H9 (cell line): Measurements from ENCODE around the gene ATP6V0E1. TPM values are rescaled to one million over a fixed set of nuclear protein-coding genes. Genes with fewer than 3 reads are reported as not detected.

Experiments
- DNase-seq: peaks from one replicate; pipeline ENCODE4 v3.0.0-alpha.2; 2017
- H2AFZ ChIP-seq: one replicate; pipeline ENCODE4 v1.6.1; 2013; ENCODE audit warnings: mild to moderate bottlenecking, low read length, control low read depth, moderate library complexity
- H2AK5ac ChIP-seq: 2 replicates; pipeline ENCODE4 v1.6.1; 2013; ENCODE audit warnings: low read length, control low read depth, mixed read lengths; ENCODE audit not compliant: insufficient read length
- H2BK120ac ChIP-seq: one replicate; pipeline ENCODE4 v1.6.1; 2013; ENCODE audit warnings: low read depth, mild to moderate bottlenecking, low read length, control low read depth, inconsistent platforms; ENCODE audit not compliant: poor library complexity, severe bottlenecking
- H2BK12ac ChIP-seq: 2 replicates; pipeline ENCODE4 v1.6.1; 2013; ENCODE audit warnings: low read length, control low read depth, mixed read lengths, low read depth; ENCODE audit not compliant: insufficient read length
- H2BK15ac ChIP-seq: 2 replicates; pipeline ENCODE4 v1.6.1; 2013; ENCODE audit warnings: low read depth, low read length, control low read depth
- H2BK20ac ChIP-seq: one replicate; pipeline ENCODE4 v1.6.1; 2013; ENCODE audit warnings: low read depth, mild to moderate bottlenecking, low read length, control low read depth, inconsistent platforms; ENCODE audit not compliant: poor library complexity, severe bottlenecking
- H2BK5ac ChIP-seq: 2 replicates; pipeline ENCODE4 v1.6.1; 2013; ENCODE audit warnings: low read length, control low read depth, mixed read lengths; ENCODE audit not compliant: insufficient read length
- H3K14ac ChIP-seq: 2 replicates; pipeline ENCODE4 v1.6.1; 2013; ENCODE audit warnings: low read length, control low read depth; ENCODE audit not compliant: insufficient read depth
- H3K18ac ChIP-seq: 2 replicates; pipeline ENCODE4 v1.6.1; 2013; ENCODE audit warnings: low read depth, mild to moderate bottlenecking, mixed read lengths, low read length, control low read depth; ENCODE audit not compliant: insufficient read length
- H3K23ac ChIP-seq: 2 replicates; pipeline ENCODE4 v1.6.1; 2013; ENCODE audit warnings: low read length, control low read depth, mixed read lengths, low read depth; ENCODE audit not compliant: insufficient read length
- H3K23me2 ChIP-seq: 2 replicates; pipeline ENCODE4 v1.6.1; 2013; ENCODE audit warnings: low read depth, mild to moderate bottlenecking, mixed read lengths, low read length, control low read depth; ENCODE audit not compliant: insufficient read length, poor library complexity, severe bottlenecking
- H3K27ac ChIP-seq: 2 replicates; pipeline ENCODE4 v1.5.1; 2013; ENCODE audit warnings: low read length, control low read depth, mixed read lengths, low read depth; ENCODE audit not compliant: insufficient read length
- H3K27me3 ChIP-seq: 2 replicates; pipeline ENCODE4 v1.6.1; 2013; ENCODE audit warnings: low read length, control low read depth, inconsistent platforms; ENCODE audit not compliant: insufficient read depth
- H3K4ac ChIP-seq: 2 replicates; pipeline ENCODE4 v1.6.1; 2013; ENCODE audit warnings: low read depth, mild to moderate bottlenecking, control low read depth, inconsistent platforms, low read length, moderate library complexity
- H3K4me1 ChIP-seq: 2 replicates; pipeline ENCODE4 v1.6.1; 2013; ENCODE audit warnings: low read length, control low read depth, inconsistent platforms; ENCODE audit not compliant: insufficient read depth
- H3K4me2 ChIP-seq: 2 replicates; pipeline ENCODE4 v1.6.1; 2013; ENCODE audit warnings: low read length, control low read depth, mixed read lengths; ENCODE audit not compliant: insufficient read length, insufficient read depth
- H3K56ac ChIP-seq: 2 replicates; pipeline ENCODE4 v1.6.1; 2013; ENCODE audit warnings: low read depth, mild to moderate bottlenecking, mixed read lengths, low read length, control low read depth; ENCODE audit not compliant: insufficient read length
- H3K79me1 ChIP-seq: 2 replicates; pipeline ENCODE4 v1.6.1; 2013; ENCODE audit warnings: low read depth, mild to moderate bottlenecking, moderate library complexity, low read length, control low read depth, inconsistent platforms; ENCODE audit not compliant: insufficient read depth, poor library complexity, severe bottlenecking
- H3K79me2 ChIP-seq: 2 replicates; pipeline ENCODE4 v1.6.1; 2013; ENCODE audit warnings: low read length, control low read depth, inconsistent platforms; ENCODE audit not compliant: insufficient read depth
- H3K9ac ChIP-seq: 2 replicates; pipeline ENCODE4 v1.6.1; 2013; ENCODE audit warnings: low read length, control low read depth, mixed read lengths; ENCODE audit not compliant: insufficient read length; ENCODE audit errors: extremely low read depth
- H3K9me3 ChIP-seq: one replicate; pipeline ENCODE4 v1.6.1; 2013; ENCODE audit warnings: low read depth, low read length, inconsistent platforms; ENCODE audit not compliant: control insufficient read depth
- H3T11ph ChIP-seq: one replicate; pipeline ENCODE4 v1.6.1; 2013; ENCODE audit warnings: mild to moderate bottlenecking, low read length, control low read depth, inconsistent platforms
- H4K20me1 ChIP-seq: one replicate; pipeline ENCODE4 v1.6.1; 2013; ENCODE audit not compliant: control insufficient read depth, insufficient read length, insufficient read depth
- H4K5ac ChIP-seq: 2 replicates; pipeline ENCODE4 v1.6.1; 2013; ENCODE audit warnings: low read depth, mild to moderate bottlenecking, mixed read lengths, low read length, control low read depth; ENCODE audit not compliant: insufficient read length
- H4K8ac ChIP-seq: replicated peaks from 2 replicates; pipeline ENCODE4 v1.6.1; 2013; ENCODE audit warnings: low read length, control low read depth, mixed read lengths, low read depth; ENCODE audit not compliant: insufficient read length
- H4K91ac ChIP-seq: 2 replicates; pipeline ENCODE4 v1.6.1; 2013; ENCODE audit warnings: low read depth, mild to moderate bottlenecking, moderate library complexity, mixed read lengths, low read length, control low read depth; ENCODE audit not compliant: insufficient read length
- H3K27ac Mint-ChIP-seq, 3 experiments: 2 replicates in 2 of 3; 3 replicates in 1 of 3; pipeline ENCODE4 v1.8.0; 2020 to 2021; ENCODE audit warnings: mixed read lengths in 3 of 3, mild to moderate bottlenecking in 1 of 3, moderate library complexity in 1 of 3
- H3K27me3 Mint-ChIP-seq: 2 replicates; pipeline ENCODE4 v1.8.0; 2021; ENCODE audit warnings: low read depth, mild to moderate bottlenecking, moderate library complexity, mixed read lengths
- H3K36me3 Mint-ChIP-seq, 3 experiments: 2 replicates in 2 of 3; 3 replicates in 1 of 3; pipeline ENCODE4 v1.8.0; 2020 to 2021; ENCODE audit warnings: low read depth in 3 of 3, mixed read lengths in 3 of 3; ENCODE audit not compliant: insufficient read depth in 1 of 3
- H3K4me1 Mint-ChIP-seq, 2 experiments: 2 replicates each; pipeline ENCODE4 v1.8.0; 2020; ENCODE audit warnings: mixed read lengths in 2 of 2
- H3K4me3 Mint-ChIP-seq, 2 experiments: 2 replicates in 1 of 2; 3 replicates in 1 of 2; pipeline ENCODE4 v1.8.0; 2020 to 2021; ENCODE audit warnings: mild to moderate bottlenecking in 2 of 2, mixed read lengths in 2 of 2, moderate library complexity in 1 of 2
- H3K9me3 Mint-ChIP-seq, 2 experiments: 2 replicates in 1 of 2; 3 replicates in 1 of 2; pipeline ENCODE4 v1.8.0; 2020; ENCODE audit warnings: mild to moderate bottlenecking in 2 of 2, mixed read lengths in 2 of 2, moderate library complexity in 1 of 2
- CTCF ChIP-seq: fragments of 200-600 bp; sonication (generic); conservative IDR thresholded peaks from 3 replicates; pipeline ENCODE4 v1.8.0; 2021; ENCODE audit warnings: antibody characterized with exemption, mild to moderate bottlenecking
- WGBS: extraction: QIAGEN DNeasy Blood & Tissue Kit; methylation state at CpG from one replicate; pipeline ENCODE4 v1.1.7; 2013; ENCODE audit warnings: missing lambda C conversion rate, low lambda C conversion rate, mixed read lengths; ENCODE audit not compliant: insufficient read length; ENCODE audit errors: extremely low coverage; 5-methylcytosine and 5-hydroxymethylcytosine counted together
- total RNA-seq: library from RNA; stranded (reverse); gene quantifications from 2 replicates; pipeline ENCODE4 v1.2.1, GENCODE V29; 2021

ATP6V0E1 gene
- total RNA-seq, 1 experiment from 2014 or later, result 101 TPM

- H4K91ac ChIP-seq, result no peak overlapping the region
- H3K18ac ChIP-seq, result no peak overlapping the region
- H2AFZ ChIP-seq, result no peak overlapping the region
- no peak overlapping the region for H2BK15ac ChIP-seq
- H3T11ph ChIP-seq, result no peak overlapping the region
- no CpG with 5 or more reads among the region's 14 CpGs for WGBS
- no peak overlapping the region for H4K8ac ChIP-seq
- no peaks in the 10 kb centered on the region for H3K79me2 ChIP-seq
- no peak overlapping the region for H2BK20ac ChIP-seq
- no peak overlapping the region for H2AK5ac ChIP-seq
- H3K4ac ChIP-seq, result no peak overlapping the region
- H3K56ac ChIP-seq, result no peak overlapping the region
- H4K5ac ChIP-seq, result no peak overlapping the region
- no peak overlapping the region for H2BK12ac ChIP-seq
- H3K23me2 ChIP-seq, result no peaks in the 10 kb centered on the region
- DNase-seq, result no peak
- no peak overlapping the region for H3K9ac ChIP-seq
- Mint-ChIP-seq H3K27ac (no peak overlapping the region), H3K4me3 (no peak overlapping the region), H3K27me3 (no peaks in the 10 kb centered on the region), H3K9me3 (no peaks in the 10 kb centered on the region), H3K36me3 (peaks cover 22 to 56% (median 54%) of the 10 kb centered on the region in 3 experiments; a peak in 6 of 7 replicates), H3K4me1 (peaks cover 8 to 26% of the 10 kb centered on the region in 2 experiments)
- H3K4me2 ChIP-seq, result no peak overlapping the region
- H3K4me1 ChIP-seq, result no peaks in the 10 kb centered on the region
- no peaks in the 10 kb centered on the region for H4K20me1 ChIP-seq
- no peak overlapping the region for H2BK120ac ChIP-seq
- H3K79me1 ChIP-seq, result no peaks in the 10 kb centered on the region
- no peaks in the 10 kb centered on the region for H3K9me3 ChIP-seq
- H3K27ac ChIP-seq, result no peak overlapping the region
- TF ChIP-seq CTCF, result no peak
- no peak overlapping the region for H3K23ac ChIP-seq
- H3K27me3 ChIP-seq, result no peaks in the 10 kb centered on the region
- no peak overlapping the region for H3K14ac ChIP-seq
- H2BK5ac ChIP-seq, result no peak overlapping the region
Observed at GRCh38 chr5:172935096-172935495, 48.5 kb upstream of the ATP6V0E1 start.
